HG03442 (cell line): ENCODE measurements around the gene MT1F.
"Not testable (repeated sequence)": the region's sequence is repeated elsewhere in the genome, so short reads cannot be mapped to it uniquely, and the experiment has no call there.

Experiments used
- ATAC-seq: cut with Tn5 transposase; IDR thresholded peaks from one replicate; pipeline ENCODE4 v1.9.1; 2021; ENCODE audit warnings: mild to moderate bottlenecking, moderate library complexity; ENCODE audit not compliant: unreplicated experiment

Gene MT1F

DNA sequence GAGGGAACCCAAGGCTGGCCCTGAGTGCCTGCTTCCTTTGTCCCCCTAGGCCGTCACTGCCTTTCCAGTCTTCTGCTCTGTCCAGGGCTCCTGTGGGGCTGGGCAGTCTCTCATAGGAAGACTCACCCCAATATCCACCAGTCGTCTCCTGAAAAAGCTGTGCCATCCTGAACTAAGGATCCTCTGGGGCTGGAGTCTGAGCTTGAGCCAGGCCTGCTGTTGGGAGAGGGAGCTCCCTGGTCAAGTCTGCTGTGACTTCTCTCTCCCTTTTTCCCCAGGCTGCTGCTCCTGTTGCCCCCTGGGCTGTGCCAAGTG lies 12.8 kb downstream of the MT1F start:
- ATAC-seq = no peak

DNA sequence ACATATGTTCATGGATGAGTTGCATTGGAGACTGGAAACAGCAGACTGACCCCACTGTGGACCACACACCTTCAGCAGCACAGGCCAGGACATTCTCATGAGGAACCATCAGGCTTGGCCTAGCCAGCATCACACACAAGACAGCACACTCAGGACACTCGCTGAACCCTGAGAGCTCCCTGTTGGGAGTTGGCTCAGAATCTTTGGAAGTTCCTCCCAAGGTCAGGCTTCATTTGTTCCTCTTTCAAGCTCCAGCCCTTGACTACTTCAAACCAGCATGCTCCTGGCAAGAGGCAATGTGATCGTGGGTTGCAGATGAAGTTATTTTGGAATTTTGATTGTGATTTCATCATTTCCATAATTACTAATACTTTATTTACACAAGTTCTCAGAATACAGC lies 13.9 kb downstream of the MT1F start:
- not testable (repeated sequence) for ATAC-seq

DNA sequence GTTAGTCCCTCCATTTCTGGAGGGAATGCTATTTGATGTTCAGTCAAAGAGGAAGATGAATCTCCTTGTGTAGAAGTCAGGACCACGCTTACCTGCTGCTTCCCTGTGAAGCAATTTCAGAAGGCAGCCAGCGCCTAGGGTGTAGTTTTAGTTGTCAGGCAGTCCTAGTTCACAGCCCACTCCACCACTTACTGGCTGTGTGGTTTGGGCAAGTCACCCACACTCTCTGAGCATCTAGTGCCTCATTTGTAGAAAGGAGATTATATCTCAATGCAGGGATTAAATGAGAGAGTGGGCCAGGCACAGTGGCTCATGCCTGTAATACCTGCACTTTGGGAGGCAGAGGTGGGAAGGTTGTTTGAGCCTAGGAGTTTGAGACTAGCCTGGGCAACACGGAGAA lies 14.4 kb downstream of the MT1F start:
- ATAC-seq = not testable (repeated sequence)

DNA sequence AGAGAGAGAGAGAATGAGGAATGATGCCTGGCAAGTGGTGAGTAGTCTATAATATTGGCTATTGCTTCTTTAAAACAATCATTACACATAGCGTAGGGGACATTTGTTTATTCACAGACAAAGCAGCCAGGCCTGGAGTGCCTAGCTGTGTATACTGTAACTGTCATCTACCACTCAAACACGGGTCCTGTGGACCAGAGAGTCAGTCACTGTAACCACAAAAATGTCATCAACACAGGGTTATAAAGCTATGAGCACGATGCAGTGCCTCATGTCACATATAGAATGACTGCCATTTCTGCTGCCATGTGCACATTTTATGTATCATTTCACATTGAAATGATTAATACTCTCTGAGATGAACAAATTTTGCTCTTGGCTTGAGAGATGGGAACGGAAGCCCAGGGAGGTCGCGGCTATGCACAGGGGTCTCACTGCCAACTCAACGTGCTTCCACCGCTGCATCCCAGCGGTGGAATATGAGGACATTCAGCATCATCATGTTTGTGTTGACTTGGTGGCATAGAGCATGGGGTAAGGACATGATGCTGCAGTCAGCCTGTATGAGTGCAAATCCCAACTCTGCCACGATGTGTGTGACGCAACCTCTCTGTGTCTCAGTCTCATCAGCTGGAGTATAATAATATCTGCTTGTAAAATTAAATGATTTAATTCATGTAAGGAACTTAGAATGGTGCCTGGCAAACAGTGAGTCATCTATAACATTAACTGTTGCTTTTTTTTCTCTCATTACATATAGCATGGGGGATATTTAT lies 15.2 kb downstream of the MT1F start:
- ATAC-seq = no peak

DNA sequence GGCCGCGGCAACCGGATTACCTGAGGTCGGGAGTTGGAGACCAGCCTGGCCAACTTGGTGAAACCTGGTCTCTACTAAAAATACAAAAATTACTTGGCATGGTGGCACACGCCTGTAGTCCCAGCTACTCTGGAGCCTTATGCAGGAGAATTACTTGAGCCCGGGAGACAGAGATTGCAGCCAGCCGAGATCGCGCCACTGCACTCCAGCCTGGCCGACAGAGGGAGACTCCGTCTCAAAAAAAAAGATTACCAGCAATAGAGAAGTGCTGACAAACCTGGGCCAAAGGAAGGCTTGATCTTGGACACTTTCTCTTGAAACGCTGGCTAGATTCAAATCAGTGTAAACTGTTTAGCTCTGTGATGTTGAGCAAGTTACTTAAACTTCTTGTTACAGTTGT lies 16.2 kb downstream of the MT1F start:
- ATAC-seq = no peak

DNA sequence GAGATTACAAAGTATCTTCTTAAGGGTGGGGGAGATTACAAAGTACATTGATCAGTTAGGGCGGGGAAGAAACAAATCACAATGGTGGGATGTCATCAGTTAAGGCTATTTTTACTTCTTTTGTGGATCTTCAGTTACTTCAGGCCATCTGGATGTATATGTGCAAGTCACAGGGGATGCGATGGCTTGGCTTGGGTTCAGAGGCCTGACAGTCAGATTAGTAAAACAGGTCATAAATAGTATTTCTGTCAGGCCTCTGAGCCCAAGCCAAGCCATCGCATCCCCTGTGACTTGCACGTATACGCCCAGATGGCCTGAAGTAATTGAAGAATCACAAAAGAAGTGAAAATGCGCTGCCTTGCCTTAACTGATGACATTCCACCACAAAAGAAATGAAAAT lies 16.8 kb downstream of the MT1F start:
- not testable (repeated sequence) for ATAC-seq

DNA sequence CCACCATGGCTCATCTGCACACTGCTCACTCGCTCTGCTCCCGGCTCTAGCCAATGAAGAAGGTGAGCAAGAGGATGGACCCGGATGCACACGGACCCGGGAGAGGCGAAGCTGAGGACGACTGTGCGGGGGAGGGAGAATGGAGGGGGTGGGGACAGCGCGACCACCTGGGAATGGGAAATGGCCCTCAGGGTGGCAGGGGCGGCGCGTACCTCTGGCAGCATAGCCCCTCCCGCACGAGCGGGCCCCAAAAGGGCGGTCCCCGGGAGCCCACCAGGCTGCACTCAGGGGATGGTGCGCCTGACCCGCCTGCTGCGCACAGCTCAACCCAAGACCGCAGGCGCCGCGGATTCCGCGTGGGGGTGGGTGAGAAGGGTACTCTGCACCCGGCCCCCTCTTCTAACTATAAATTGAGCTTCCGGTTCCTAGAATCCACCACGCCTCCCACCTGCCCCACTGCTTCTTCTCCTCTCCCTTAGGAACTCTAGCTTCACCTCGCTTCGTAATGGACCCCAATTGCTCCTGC lies 18.0 kb downstream of the MT1F start:
- no peak for ATAC-seq

DNA sequence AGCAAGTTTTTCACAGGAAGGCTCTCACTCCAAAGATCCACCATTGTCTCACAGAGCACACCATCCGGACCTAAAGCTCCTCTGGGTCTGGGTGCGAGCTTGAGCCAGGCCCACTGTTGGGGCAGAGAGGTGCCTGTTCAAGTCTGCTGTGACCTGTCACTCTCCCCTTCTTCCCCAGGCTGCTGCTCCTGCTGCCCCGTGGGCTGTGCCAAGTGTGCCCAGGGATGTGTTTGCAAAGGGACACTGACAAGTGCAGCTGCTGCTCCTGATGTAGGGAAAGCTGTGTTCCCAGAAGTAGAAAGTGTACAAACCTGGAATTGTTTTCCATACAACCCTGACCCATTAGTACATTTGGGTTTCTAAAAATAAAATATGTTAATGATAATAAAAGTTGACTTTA lies 19.7 kb downstream of the MT1F start:
- no peak for ATAC-seq

DNA sequence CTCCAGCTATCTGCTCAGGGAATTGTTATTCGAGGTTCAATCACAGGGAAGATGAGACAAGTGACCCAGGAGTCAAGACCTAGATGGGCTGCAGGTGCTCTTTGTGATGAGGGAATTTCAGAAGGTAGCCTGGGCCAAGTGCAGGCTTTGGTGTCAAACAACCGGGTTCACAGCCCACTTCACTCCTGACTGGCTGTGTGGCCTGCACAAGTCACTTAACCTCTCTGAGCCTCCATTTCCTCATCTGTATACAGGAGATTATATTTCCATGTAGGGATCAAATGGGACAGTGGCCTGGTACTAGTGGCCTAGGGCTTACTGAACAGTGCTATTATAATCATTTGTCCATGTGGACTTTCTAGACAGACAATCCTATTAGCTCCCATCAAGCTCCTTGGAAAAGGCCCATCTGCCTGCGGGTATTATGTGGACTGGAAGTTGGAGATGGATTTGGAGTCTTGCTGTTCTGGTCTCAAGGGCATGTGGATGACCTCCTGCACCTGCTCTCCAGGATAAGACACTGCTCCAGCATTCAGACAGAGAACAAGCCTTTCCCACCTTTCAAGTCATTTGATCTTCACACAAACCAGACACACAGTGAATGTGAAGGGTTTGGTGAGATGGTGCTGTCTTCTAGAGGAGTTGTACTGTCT lies 21.4 kb downstream of the MT1F start:
- ATAC-seq = no peak

DNA sequence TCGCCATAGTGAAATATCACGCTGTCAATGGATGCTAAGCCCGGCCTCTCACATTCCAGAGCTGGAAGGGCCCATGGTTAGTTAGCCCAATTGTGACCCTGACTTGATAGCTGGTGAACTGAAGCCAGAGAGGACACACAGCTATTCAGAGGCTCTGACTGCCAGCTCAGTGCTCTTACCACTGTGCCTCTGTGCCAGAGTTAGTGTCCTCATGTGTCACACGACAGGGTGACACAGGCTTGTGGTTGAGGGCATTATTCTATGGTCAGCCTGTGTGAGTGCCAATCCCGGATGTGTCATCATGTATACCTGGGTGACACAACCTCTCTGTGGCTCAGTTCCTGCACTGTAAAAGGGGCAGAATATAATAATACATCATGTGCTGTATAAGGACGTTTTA lies 22.1 kb downstream of the MT1F start:
- ATAC-seq = no peak

DNA sequence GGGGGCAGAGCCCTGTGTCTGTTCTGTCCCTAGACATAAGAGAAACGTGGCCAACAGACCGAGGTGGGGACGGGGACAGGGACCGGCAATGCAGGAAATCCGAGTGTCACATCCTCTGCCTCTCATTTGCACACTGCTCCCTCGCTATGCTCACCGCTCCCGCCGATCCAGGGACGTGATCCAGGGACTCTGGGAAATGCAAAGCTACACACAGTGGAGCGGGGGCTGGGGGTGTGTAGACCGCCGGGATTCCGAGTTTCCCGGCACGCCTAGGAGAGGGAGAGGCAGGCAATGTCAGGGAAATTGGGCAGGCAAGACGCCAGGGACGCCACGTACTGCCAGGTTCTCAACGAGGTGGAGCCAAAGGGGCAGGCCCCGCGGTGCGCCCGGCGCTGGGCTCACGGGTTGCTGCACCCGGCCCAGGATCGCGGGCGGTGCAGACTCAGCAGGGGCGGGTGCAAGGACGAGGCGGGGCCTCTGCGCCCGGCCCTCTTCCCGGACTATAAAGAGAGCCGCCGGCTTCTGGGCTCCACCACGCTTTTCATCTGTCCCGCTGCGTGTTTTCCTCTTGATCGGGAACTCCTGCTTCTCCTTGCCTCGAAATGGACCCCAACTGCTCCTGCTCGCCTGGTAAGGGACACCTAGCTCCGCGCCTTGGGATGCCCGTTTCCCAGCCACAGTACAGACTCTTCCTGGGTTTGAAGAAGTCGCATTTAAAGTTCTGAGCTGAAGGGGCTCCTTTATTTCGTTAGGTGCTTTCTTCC lies 24.4 kb downstream of the MT1F start, which contains the start of gene MT1X:
Gene MT1X, plus strand, starts transcription at position 532 of the 764 bp plus-strand sequence. Its CDS starts 71 bp downstream, at position 603.
- ATAC-seq = peak; percentile 94

DNA sequence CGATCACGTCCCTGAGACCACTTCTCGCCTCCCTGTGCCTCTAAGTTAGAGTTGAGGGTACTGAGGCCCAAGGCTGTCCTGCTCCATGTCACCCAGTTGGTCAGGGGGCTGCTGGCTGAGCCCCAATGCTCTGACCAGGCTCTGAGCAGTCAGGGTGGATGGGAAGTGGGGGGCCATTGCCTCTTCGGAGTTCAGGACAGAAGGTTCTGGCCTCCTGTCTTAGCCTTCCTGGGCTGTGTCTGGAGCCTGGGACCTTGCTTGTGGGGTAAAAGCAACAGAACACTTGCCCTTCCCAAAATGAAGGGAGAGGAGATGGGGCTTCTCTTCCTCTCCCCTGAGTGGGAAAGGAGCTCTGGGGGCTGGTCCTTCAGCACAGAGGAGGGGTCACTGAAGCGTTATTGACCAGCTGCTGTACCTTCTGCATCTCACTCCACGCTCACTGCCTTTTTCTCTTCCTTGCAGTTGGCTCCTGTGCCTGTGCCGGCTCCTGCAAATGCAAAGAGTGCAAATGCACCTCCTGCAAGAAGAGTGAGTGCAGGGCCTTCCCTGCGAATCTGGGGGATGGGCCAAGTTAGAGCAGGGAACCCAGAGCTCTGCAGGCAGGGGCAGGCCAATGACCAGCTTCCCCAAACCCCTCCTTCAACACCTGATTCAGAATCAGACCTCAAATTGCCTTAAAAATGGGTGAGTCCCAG lies 25.1 kb downstream of the MT1F start:
- ATAC-seq = no peak

DNA sequence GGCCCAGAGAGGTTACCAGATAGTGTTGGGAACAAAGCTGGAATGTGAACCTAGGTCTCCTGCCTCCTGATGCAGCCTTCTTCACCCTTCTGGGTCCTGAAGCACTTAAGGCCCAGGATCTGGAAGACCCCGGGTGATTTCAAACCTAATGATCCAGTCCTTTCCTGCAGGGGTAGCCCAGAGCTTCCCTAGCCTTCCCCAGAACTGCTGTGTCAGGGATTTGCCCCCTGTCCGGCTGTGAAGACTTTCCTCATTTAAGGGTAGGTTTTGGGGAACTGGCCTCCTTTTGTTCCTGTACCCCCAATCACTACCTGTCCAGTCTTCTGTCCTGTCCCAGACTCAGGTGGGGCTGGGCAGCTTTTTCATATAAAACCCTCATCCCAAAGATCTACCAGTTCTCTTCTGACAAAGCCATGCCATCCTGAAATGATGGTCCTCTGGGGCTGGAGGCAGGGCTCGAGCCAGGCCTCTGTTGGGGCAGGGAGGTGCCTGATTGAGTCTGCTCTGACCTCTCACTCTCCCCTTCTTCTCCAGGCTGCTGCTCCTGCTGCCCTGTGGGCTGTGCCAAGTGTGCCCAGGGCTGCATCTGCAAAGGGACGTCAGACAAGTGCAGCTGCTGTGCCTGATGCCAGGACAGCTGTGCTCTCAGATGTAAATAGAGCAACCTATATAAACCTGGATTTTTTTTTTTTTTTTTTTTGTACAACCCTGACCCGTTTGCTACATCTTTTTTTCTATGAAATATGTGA lies 25.8 kb downstream of the MT1F start:
- no peak for ATAC-seq

DNA sequence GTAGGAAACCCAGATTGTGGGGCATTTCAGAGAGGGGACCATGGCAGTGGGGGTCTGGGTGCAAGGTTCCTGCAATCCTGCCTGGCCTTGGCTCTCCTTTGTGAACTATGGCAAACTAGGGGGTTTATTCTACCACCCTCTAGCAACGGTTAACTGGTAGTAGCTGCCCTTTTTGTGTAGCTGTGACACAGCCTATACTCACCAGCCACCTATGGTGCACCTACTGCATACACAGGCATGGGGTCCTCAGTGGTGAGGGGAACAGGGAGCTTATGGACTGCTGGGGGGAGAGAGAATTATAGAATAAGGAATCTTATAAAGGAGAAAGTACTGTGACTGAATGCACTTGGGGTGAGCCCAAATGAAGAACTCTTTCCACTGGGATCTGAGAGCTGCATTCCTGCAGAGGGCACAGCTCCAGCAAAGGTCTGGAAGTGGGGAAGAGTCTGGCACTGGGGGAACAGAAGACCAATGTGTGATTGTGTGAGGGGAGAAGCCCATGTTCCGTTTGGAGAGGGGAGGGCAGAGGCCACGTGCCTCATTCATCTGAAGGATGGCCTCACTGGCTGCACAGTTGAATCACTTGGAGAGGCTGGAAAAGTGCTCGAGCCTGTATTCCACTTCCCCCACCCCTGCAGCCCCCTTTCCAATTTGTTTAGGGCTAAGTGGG lies 26.6 kb downstream of the MT1F start:
- no peak for ATAC-seq

DNA sequence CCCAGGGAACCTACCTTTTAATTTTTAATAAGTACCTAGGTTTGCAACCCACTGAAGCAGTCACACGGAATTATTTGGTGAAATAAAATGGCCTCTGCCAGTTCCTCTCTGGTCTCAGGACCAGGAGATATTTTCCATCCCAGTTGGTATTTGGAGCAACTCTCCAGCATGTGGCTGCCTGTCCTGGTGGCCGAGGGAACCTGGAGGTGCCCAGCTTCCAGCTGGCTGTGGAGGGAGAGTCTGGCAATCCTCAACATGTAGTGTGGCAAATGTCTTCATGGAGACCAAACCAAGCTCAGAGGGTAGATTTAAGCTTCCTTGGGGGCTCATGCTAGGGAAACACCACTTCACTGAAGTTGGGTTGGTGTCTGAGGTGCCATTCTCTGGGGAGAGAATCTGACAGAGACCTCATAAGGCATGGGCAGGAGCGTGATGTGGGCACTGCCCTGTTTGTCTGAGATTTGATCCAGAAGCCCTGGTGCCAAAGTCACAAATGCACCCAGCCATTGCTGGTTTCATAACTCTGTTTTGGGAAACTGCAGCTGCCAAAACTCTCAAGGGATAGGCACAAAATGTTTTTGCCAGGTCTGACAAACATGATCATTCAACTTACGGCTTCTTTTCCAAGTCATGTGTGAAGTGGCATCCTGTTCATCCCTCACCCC lies 27.3 kb downstream of the MT1F start:
- no peak for ATAC-seq

DNA sequence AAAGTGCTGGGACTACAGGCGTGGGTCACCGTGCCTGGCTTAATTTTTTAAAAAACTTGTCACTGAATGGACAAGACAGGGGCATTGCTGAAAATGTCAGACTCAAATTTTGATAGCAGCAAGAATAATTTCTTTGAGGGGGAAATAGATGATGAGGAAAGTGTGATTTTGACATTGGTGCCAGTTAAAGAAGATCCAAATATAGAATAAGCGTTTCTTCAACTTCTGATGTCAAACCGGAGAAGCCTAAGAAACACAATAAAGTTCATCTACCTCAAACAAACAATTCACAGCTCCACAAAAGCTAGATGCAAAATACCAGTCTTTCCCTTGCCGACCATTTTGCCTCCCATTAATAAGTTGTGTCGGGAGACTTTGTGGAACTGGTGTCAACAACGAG lies 29.0 kb downstream of the MT1F start:
- no peak for ATAC-seq

DNA sequence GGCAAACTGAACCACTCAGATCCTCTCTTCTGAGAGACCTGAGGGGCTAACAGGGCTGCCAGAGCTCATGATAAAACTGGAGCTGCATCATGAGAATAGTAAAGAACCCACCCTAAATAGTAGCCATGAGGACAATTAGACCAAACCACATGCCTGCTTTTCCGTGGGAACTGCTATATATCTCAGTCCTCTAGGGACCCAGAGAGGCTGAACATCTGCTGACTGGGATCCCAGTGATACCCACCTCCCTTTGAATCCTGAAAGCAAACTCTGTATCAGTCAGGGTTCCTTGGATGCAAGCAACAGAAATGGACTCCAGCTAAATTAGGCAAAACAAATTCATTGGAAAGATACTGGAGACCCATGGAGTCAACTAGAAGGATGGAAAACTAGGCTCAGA lies 31.0 kb downstream of the MT1F start:
- ATAC-seq = no peak

DNA sequence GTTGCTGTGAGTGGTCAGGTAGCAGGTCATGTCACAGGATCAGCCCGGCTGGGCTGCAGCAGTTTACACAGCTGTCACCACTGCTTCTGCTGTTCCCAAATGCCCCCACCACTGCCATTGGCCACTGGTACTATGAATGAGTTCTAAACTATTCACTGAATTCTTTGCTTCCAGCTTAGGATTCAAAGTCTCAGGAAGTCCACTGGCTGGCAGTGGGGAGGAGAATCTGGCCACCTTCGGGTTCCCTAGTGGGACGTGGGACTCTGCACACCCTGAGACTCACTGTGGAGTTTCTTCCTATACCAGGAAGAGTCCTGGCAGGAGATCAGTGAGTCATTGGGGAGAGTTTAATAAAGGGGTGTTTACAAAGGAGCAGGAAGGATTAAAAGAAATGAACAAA lies 31.4 kb downstream of the MT1F start:
- ATAC-seq = no peak

DNA sequence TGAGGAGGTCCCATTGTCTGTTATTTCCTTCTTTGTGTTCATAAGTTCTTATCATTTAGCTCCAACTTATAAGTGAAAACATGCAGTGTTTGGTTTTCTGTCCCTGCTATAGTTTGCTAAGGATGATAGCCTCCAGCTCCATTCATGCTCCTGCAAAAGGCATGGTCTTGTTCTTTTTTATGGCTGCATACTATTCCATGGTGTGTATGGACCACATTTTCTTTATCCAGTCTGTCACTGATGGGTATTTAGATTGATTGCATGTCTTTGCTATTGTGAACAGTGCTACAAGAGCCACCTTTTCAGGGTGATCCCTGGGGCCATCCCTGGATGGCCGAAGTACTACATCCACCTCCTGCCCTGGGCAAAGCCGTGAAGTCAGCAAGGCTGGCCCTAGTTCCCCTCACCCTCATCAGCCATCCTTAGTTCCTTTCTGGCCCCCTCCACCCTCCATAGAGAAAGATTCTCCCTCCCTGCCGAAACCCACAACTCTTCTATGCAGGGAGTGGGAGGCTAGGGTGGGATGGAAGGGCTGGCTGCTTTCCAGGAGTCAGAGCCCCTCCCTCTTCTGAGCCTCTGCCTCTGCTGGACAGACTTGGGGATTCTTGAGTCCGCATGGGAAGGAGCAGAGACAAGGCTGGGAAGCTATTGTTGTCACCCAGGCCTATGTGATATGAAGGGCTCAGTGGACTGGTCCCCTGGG lies 32.8 kb downstream of the MT1F start:
- no peak for ATAC-seq
